ENCODE measurements around the gene CCDC7.

DNA sequence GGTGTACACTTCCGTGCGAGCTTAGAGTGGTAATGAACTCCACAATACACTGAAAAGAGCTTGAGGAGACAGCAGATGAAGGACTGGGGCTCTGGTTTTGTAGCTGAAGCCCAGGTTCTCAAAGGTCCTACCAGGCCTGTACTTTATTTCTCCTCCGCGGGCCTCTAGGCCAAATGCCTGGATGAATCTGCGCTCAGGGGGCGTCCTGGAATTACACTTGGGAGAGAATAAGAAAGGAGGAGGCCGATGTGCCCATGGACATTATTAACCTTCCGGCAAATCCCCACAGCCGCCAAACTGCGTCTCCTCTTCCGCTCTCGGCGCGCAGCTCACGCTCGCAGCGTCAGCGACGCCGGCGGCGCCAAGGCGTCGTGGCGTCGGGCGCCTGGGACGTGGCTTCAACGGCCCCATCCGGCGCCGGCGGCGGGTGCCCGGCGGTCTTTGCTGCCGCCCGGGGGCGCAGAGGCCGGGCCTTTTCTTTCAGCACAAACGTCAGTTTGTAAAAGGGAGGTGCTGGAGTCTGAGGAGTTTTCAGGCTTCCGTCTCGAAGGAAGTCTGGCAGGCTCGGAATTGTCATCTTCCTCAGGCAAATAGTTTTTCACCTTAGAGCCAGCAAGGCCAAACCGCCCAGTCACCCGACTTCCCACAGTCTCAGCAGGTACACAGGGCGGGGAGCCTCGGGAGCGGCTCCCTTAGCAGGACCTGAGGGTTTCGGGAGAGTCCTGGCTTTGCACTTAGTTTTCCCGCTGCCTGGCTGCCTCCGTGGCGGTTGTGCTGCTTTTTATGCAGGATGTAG lies at the start of gene CCDC7:
- TF ChIP-seq BACH2 (CRISPR knock-in tag; IDR thresholded peaks at IDR 0.05; ENCODE audit: borderline replicate concordance): no peak
- TF ChIP-seq CSDC2 (CRISPR knock-in tag; IDR thresholded peaks at IDR 0.05): no peak
- no peak for TF ChIP-seq RARB (CRISPR knock-in tag; IDR thresholded peaks at IDR 0.05)
- no peak for TF ChIP-seq CSRNP3 (CRISPR knock-in tag; IDR thresholded peaks at IDR 0.05)
- TF ChIP-seq, protein P1, sequence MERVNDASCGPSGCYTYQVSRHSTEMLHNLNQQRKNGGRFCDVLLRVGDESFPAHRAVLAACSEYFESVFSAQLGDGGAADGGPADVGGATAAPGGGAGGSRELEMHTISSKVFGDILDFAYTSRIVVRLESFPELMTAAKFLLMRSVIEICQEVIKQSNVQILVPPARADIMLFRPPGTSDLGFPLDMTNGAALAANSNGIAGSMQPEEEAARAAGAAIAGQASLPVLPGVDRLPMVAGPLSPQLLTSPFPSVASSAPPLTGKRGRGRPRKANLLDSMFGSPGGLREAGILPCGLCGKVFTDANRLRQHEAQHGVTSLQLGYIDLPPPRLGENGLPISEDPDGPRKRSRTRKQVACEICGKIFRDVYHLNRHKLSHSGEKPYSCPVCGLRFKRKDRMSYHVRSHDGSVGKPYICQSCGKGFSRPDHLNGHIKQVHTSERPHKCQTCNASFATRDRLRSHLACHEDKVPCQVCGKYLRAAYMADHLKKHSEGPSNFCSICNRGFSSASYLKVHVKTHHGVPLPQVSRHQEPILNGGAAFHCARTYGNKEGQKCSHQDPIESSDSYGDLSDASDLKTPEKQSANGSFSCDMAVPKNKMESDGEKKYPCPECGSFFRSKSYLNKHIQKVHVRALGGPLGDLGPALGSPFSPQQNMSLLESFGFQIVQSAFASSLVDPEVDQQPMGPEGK (CRISPR knock-in tag; IDR thresholded peaks at IDR 0.05; ENCODE audit: borderline replicate concordance): no peak
- no peak for TF ChIP-seq GLIS3 (CRISPR knock-in tag; IDR thresholded peaks at IDR 0.05)
- TF ChIP-seq ZFP30 (CRISPR knock-in tag; IDR thresholded peaks at IDR 0.05): no peak
- no peak for TF ChIP-seq ESRRG (CRISPR knock-in tag; IDR thresholded peaks at IDR 0.05)
- TF ChIP-seq CREB5 (CRISPR knock-in tag; IDR thresholded peaks at IDR 0.05; ENCODE audit: low read depth): no peak
- no peak for TF ChIP-seq OSR1 (CRISPR knock-in tag; IDR thresholded peaks at IDR 0.05)
- 0 out of 2 replicates have a peak, but pooled peaks have one; percentile 8 for TF ChIP-seq TSHZ2 (CRISPR knock-in tag; IDR thresholded peaks at IDR 0.05)
- no peak for TF ChIP-seq TOX (CRISPR knock-in tag; IDR thresholded peaks at IDR 0.05; ENCODE audit: borderline replicate concordance)
- no peak for TF ChIP-seq ISL1 (CRISPR knock-in tag; IDR thresholded peaks at IDR 0.05)
- TF ChIP-seq TCF4 (CRISPR knock-in tag; IDR thresholded peaks at IDR 0.05; ENCODE audit: borderline replicate concordance): no peak
